Measurements from ENCODE around the gene EPN2.

The EPN2 gene

GRCh38 chr17:19310151-19310550, 73.0 kb downstream of the EPN2 start:
- peaks cover 9 to 22% of the 10 kb centered on the region in 2 donors for H3K36me3 ChIP-seq (ENCODE audit: control insufficient read depth in 1 of 2, insufficient read depth in 2 of 2, low read length in 2 of 2)
- no peak overlapping the region for H3K9ac ChIP-seq (ENCODE audit: low read depth in 1 of 2, low read length in 2 of 2)
- no peak overlapping the region for H3K4me3 ChIP-seq (ENCODE audit: low read depth in 1 of 2, low read length in 2 of 2)
- no peaks in the 10 kb centered on the region for H3K27me3 ChIP-seq (ENCODE audit: control insufficient read depth in 1 of 2, insufficient read depth in 2 of 2, low read length in 2 of 2)
- H3K9me3 ChIP-seq (ENCODE audit: control insufficient read depth in 1 of 2, low read length in 2 of 2), result no peaks in the 10 kb centered on the region
- H3K27ac ChIP-seq (ENCODE audit: low read depth, low read length), result no peak overlapping the region
- H3K4me1 ChIP-seq (ENCODE audit: control insufficient read depth in 1 of 2, insufficient read depth in 2 of 2, low read length in 2 of 2), result peaks cover 15 to 17% of the 10 kb centered on the region in 2 donors

GRCh38 chr17:19311016-19311415, 73.8 kb downstream of the EPN2 start:
- Histone ChIP-seq H3K4me1 (ENCODE audit: control insufficient read depth in 1 of 2, insufficient read depth in 2 of 2, low read length in 2 of 2) (peaks cover 9 to 10% of the 10 kb centered on the region in 2 donors), H3K9ac (ENCODE audit: low read depth in 1 of 2, low read length in 2 of 2) (no peak overlapping the region), H3K27ac (ENCODE audit: low read depth, low read length) (no peak overlapping the region), H3K36me3 (ENCODE audit: control insufficient read depth in 1 of 2, insufficient read depth in 2 of 2, low read length in 2 of 2) (peaks cover 9 to 26% of the 10 kb centered on the region in 2 donors), H3K9me3 (ENCODE audit: control insufficient read depth in 1 of 2, low read length in 2 of 2) (no peaks in the 10 kb centered on the region), H3K4me3 (ENCODE audit: low read depth in 1 of 2, low read length in 2 of 2) (no peak overlapping the region), H3K27me3 (ENCODE audit: control insufficient read depth in 1 of 2, insufficient read depth in 2 of 2, low read length in 2 of 2) (no peaks in the 10 kb centered on the region)

- Histone ChIP-seq H3K36me3 (ENCODE audit: control insufficient read depth in 1 of 2, insufficient read depth in 2 of 2, low read length in 2 of 2) (peaks cover 9 to 26% of the 10 kb centered on the region in 2 donors), H3K4me1 (ENCODE audit: control insufficient read depth in 1 of 2, insufficient read depth in 2 of 2, low read length in 2 of 2) (peaks cover 4% of the 10 kb centered on the region in 2 donors), H3K9me3 (ENCODE audit: control insufficient read depth in 1 of 2, low read length in 2 of 2) (no peaks in the 10 kb centered on the region), H3K27ac (ENCODE audit: low read depth, low read length) (no peak overlapping the region), H3K4me3 (ENCODE audit: low read depth in 1 of 2, low read length in 2 of 2) (no peak overlapping the region), H3K9ac (ENCODE audit: low read depth in 1 of 2, low read length in 2 of 2) (no peak overlapping the region), H3K27me3 (ENCODE audit: control insufficient read depth in 1 of 2, insufficient read depth in 2 of 2, low read length in 2 of 2) (no peaks in the 10 kb centered on the region)
Observed at GRCh38 chr17:19311421-19312215, 74.5 kb downstream of the EPN2 start.

GRCh38 chr17:19312406-19312805, 75.2 kb downstream of the EPN2 start:
- H3K27ac ChIP-seq (ENCODE audit: low read depth, low read length), result no peak overlapping the region
- H3K4me1 ChIP-seq (ENCODE audit: control insufficient read depth in 1 of 2, insufficient read depth in 2 of 2, low read length in 2 of 2), result peaks cover 4 to 7% of the 10 kb centered on the region in 2 donors
- H3K9ac ChIP-seq (ENCODE audit: low read depth in 1 of 2, low read length in 2 of 2), result no peak overlapping the region

GRCh38 chr17:19313066-19313745, 76.0 kb downstream of the EPN2 start:
- H3K4me3 ChIP-seq (ENCODE audit: low read depth in 1 of 2, low read length in 2 of 2), result no peak overlapping the region
- H3K4me1 ChIP-seq (ENCODE audit: control insufficient read depth in 1 of 2, insufficient read depth in 2 of 2, low read length in 2 of 2), result peaks cover 9 to 10% of the 10 kb centered on the region in 2 donors
- peaks cover 9 to 26% of the 10 kb centered on the region in 2 donors for H3K36me3 ChIP-seq (ENCODE audit: control insufficient read depth in 1 of 2, insufficient read depth in 2 of 2, low read length in 2 of 2)
- no peaks in the 10 kb centered on the region for H3K27me3 ChIP-seq (ENCODE audit: control insufficient read depth in 1 of 2, insufficient read depth in 2 of 2, low read length in 2 of 2)
- H3K9me3 ChIP-seq (ENCODE audit: control insufficient read depth in 1 of 2, low read length in 2 of 2), result no peaks in the 10 kb centered on the region
- no peak overlapping the region for H3K9ac ChIP-seq (ENCODE audit: low read depth in 1 of 2, low read length in 2 of 2)
- no peak overlapping the region for H3K27ac ChIP-seq (ENCODE audit: low read depth, low read length)

More at GRCh38 chr17:19312406-19312805, 75.2 kb downstream of the EPN2 start:
- Histone ChIP-seq H3K36me3 (ENCODE audit: control insufficient read depth in 1 of 2, insufficient read depth in 2 of 2, low read length in 2 of 2) (peaks cover 9 to 26% of the 10 kb centered on the region in 2 donors), H3K27me3 (ENCODE audit: control insufficient read depth in 1 of 2, insufficient read depth in 2 of 2, low read length in 2 of 2) (no peaks in the 10 kb centered on the region), H3K9me3 (ENCODE audit: control insufficient read depth in 1 of 2, low read length in 2 of 2) (no peaks in the 10 kb centered on the region), H3K4me3 (ENCODE audit: low read depth in 1 of 2, low read length in 2 of 2) (no peak overlapping the region)

- H3K9ac ChIP-seq (ENCODE audit: low read depth in 1 of 2, low read length in 2 of 2), result no peak overlapping the region
- no peak overlapping the region for H3K27ac ChIP-seq (ENCODE audit: low read depth, low read length)
- peaks cover 9 to 10% of the 10 kb centered on the region in 2 donors for H3K4me1 ChIP-seq (ENCODE audit: control insufficient read depth in 1 of 2, insufficient read depth in 2 of 2, low read length in 2 of 2)
- H3K4me3 ChIP-seq (ENCODE audit: low read depth in 1 of 2, low read length in 2 of 2), result no peak overlapping the region
- peaks cover 9 to 26% of the 10 kb centered on the region in 2 donors for H3K36me3 ChIP-seq (ENCODE audit: control insufficient read depth in 1 of 2, insufficient read depth in 2 of 2, low read length in 2 of 2)
- H3K9me3 ChIP-seq (ENCODE audit: control insufficient read depth in 1 of 2, low read length in 2 of 2), result no peaks in the 10 kb centered on the region
- no peaks in the 10 kb centered on the region for H3K27me3 ChIP-seq (ENCODE audit: control insufficient read depth in 1 of 2, insufficient read depth in 2 of 2, low read length in 2 of 2)
Observed at GRCh38 chr17:19313746-19314651, 76.8 kb downstream of the EPN2 start.

- Histone ChIP-seq H3K27me3 (ENCODE audit: control insufficient read depth in 1 of 2, insufficient read depth in 2 of 2, low read length in 2 of 2) (no peaks in the 10 kb centered on the region), H3K9ac (ENCODE audit: low read depth in 1 of 2, low read length in 2 of 2) (no peak overlapping the region), H3K36me3 (ENCODE audit: control insufficient read depth in 1 of 2, insufficient read depth in 2 of 2, low read length in 2 of 2) (peaks cover 9 to 21% of the 10 kb centered on the region in 2 donors), H3K4me3 (ENCODE audit: low read depth in 1 of 2, low read length in 2 of 2) (no peak overlapping the region), H3K9me3 (ENCODE audit: control insufficient read depth in 1 of 2, low read length in 2 of 2) (no peaks in the 10 kb centered on the region), H3K4me1 (ENCODE audit: control insufficient read depth in 1 of 2, insufficient read depth in 2 of 2, low read length in 2 of 2) (peaks cover 9 to 10% of the 10 kb centered on the region in 2 donors), H3K27ac (ENCODE audit: low read depth, low read length) (no peak overlapping the region)
Observed at GRCh38 chr17:19315104-19315503, 77.9 kb downstream of the EPN2 start.

- H3K9ac ChIP-seq (ENCODE audit: low read depth in 1 of 2, low read length in 2 of 2), result no peak overlapping the region
- peaks cover 9 to 10% of the 10 kb centered on the region in 2 donors for H3K4me1 ChIP-seq (ENCODE audit: control insufficient read depth in 1 of 2, insufficient read depth in 2 of 2, low read length in 2 of 2)
- peaks cover 11 to 19% of the 10 kb centered on the region in 2 donors for H3K36me3 ChIP-seq (ENCODE audit: control insufficient read depth in 1 of 2, insufficient read depth in 2 of 2, low read length in 2 of 2)
Observed at GRCh38 chr17:19316761-19317358, 79.7 kb downstream of the EPN2 start.

GRCh38 chr17:19317359-19318095, 80.4 kb downstream of the EPN2 start:
- Histone ChIP-seq H3K36me3 (ENCODE audit: control insufficient read depth in 1 of 2, insufficient read depth in 2 of 2, low read length in 2 of 2) (peaks cover 8 to 12% of the 10 kb centered on the region in 2 donors), H3K27ac (ENCODE audit: low read depth, low read length) (no peak overlapping the region), H3K4me1 (ENCODE audit: control insufficient read depth in 1 of 2, insufficient read depth in 2 of 2, low read length in 2 of 2) (peaks cover 9 to 10% of the 10 kb centered on the region in 2 donors), H3K4me3 (ENCODE audit: low read depth in 1 of 2, low read length in 2 of 2) (peak overlapping the region in 1 of 2 donors; percentile 15), H3K27me3 (ENCODE audit: control insufficient read depth in 1 of 2, insufficient read depth in 2 of 2, low read length in 2 of 2) (no peaks in the 10 kb centered on the region), H3K9me3 (ENCODE audit: control insufficient read depth in 1 of 2, low read length in 2 of 2) (no peaks in the 10 kb centered on the region), H3K9ac (ENCODE audit: low read depth in 1 of 2, low read length in 2 of 2) (no peak overlapping the region)

More at GRCh38 chr17:19316761-19317358, 79.7 kb downstream of the EPN2 start:
- Histone ChIP-seq H3K27ac (ENCODE audit: low read depth, low read length) (no peak overlapping the region), H3K9me3 (ENCODE audit: control insufficient read depth in 1 of 2, low read length in 2 of 2) (no peaks in the 10 kb centered on the region), H3K4me3 (ENCODE audit: low read depth in 1 of 2, low read length in 2 of 2) (peak overlapping the region in 1 of 2 donors; percentile 15), H3K27me3 (ENCODE audit: control insufficient read depth in 1 of 2, insufficient read depth in 2 of 2, low read length in 2 of 2) (no peaks in the 10 kb centered on the region)
